ENCODE results near the gene MYCL.
"Not testable (repeated sequence)": the region's sequence is repeated elsewhere in the genome, so short reads cannot be mapped to it uniquely, and the experiment has no call there.

Gene MYCL

GRCh38 chr1:39886757-39887231, 14.9 kb downstream of the MYCL start:
- no peak for DNase-seq

- DNase-seq, result no peak
Measured at GRCh38 chr1:39885516-39885915, 16.2 kb downstream of the MYCL start.

- DNase-seq, result no peak
Measured at GRCh38 chr1:39882152-39882551, 19.6 kb downstream of the MYCL start.

- no peak for DNase-seq
Measured at GRCh38 chr1:39877980-39878956, 23.4 kb downstream of the MYCL start.

GRCh38 chr1:39877231-39877778, 24.4 kb downstream of the MYCL start:
- DNase-seq, result no peak

GRCh38 chr1:39876144-39876543, 25.6 kb downstream of the MYCL start:
- DNase-seq, result no peak

GRCh38 chr1:39872698-39873097, 29.0 kb downstream of the MYCL start:
- DNase-seq, result no peak

- no peak for DNase-seq
Measured at GRCh38 chr1:39871796-39872195, 29.9 kb downstream of the MYCL start.

GRCh38 chr1:39871043-39871442, 30.7 kb downstream of the MYCL start:
- DNase-seq, result not testable (repeated sequence)

- not testable (repeated sequence) for DNase-seq
Measured at GRCh38 chr1:39869538-39870112, 32.1 kb downstream of the MYCL start.

- DNase-seq, result no peak
Measured at GRCh38 chr1:39866767-39867166, 35.0 kb downstream of the MYCL start.

GRCh38 chr1:39865762-39866161, 36.0 kb downstream of the MYCL start:
- DNase-seq, result no peak

GRCh38 chr1:39863177-39863576, 38.5 kb downstream of the MYCL start:
- DNase-seq, result no peak

- no peak for DNase-seq
Measured at GRCh38 chr1:39861003-39861402, 40.7 kb downstream of the MYCL start.

GRCh38 chr1:39859859-39860812, 41.6 kb downstream of the MYCL start:
- DNase-seq, result no peak

- no peak for DNase-seq
Measured at GRCh38 chr1:39858315-39858714, 43.4 kb downstream of the MYCL start.

- no peak for DNase-seq
Measured at GRCh38 chr1:39857126-39857878, 44.4 kb downstream of the MYCL start.

- DNase-seq, result no peak
Measured at GRCh38 chr1:39854738-39855137, 47.0 kb downstream of the MYCL start.

GRCh38 chr1:39854314-39854713, 47.4 kb downstream of the MYCL start:
- DNase-seq, result no peak

GRCh38 chr1:39852876-39853275, 48.8 kb downstream of the MYCL start:
- no peak for DNase-seq

GRCh38 chr1:39852214-39852791, 49.4 kb downstream of the MYCL start:
- no peak for DNase-seq
